Ishikawa (cell line): ENCODE results near the gene LIX1L.

ENCODE experiments used
- CEBPB ChIP-seq: IDR thresholded peaks from 2 replicates; pipeline ENCODE4 v1.6.1; 2012
- CREB1 ChIP-seq: IDR thresholded peaks from 2 replicates; pipeline ENCODE4 v1.6.1; 2012; ENCODE audit warnings: low read depth
- EGR1 ChIP-seq: IDR thresholded peaks from 2 replicates; pipeline ENCODE4 v1.6.1; 2012
- EP300 ChIP-seq: IDR thresholded peaks from 2 replicates; pipeline ENCODE4 v1.6.1; 2012; ENCODE audit warnings: borderline replicate concordance
- FOXM1 ChIP-seq: IDR thresholded peaks from 2 replicates; pipeline ENCODE4 v1.6.1; 2012; ENCODE audit warnings: low read depth, borderline replicate concordance
- MAX ChIP-seq: IDR thresholded peaks from 2 replicates; pipeline ENCODE4 v1.6.1; 2012
- NFIC ChIP-seq: IDR thresholded peaks from 2 replicates; pipeline ENCODE4 v1.6.1; 2012
- RAD21 ChIP-seq: IDR thresholded peaks from 2 replicates; pipeline ENCODE4 v1.6.1; 2012; ENCODE audit warnings: low read depth
- REST ChIP-seq: IDR thresholded peaks from 2 replicates; pipeline ENCODE4 v1.6.1; 2012; ENCODE audit warnings: low read depth, mild to moderate bottlenecking
- TAF1 ChIP-seq: IDR thresholded peaks from 2 replicates; pipeline ENCODE4 v1.6.1; 2012; ENCODE audit warnings: low read depth, mild to moderate bottlenecking
- TCF12 ChIP-seq: IDR thresholded peaks from 2 replicates; pipeline ENCODE4 v1.6.1; 2012; ENCODE audit warnings: low read depth
- TEAD4 ChIP-seq: IDR thresholded peaks from 2 replicates; pipeline ENCODE4 v1.6.1; 2012
- USF1 ChIP-seq: IDR thresholded peaks from 2 replicates; pipeline ENCODE4 v1.6.1; 2012
- YY1 ChIP-seq: IDR thresholded peaks from 2 replicates; pipeline ENCODE4 v1.6.1; 2012; ENCODE audit warnings: low read depth
- ZBTB7A ChIP-seq: IDR thresholded peaks from 2 replicates; pipeline ENCODE4 v1.6.1; 2012; ENCODE audit warnings: low read depth

Gene LIX1L

GRCh38 chr1:145935708-145936107 lies 22.1 kb downstream of the LIX1L start:
- TF ChIP-seq YY1 (no peak), RAD21 (no peak), TCF12 (no peak), ZBTB7A (no peak), MAX (no peak), EP300 (no peak), USF1 (no peak), NFIC (no peak), CREB1 (no peak), TAF1 (no peak), FOXM1 (no peak)

GRCh38 chr1:145927916-145928643 lies 29.7 kb downstream of the LIX1L start:
- TF ChIP-seq EGR1 (no peak), CREB1 (no peak)

- no peak for TF ChIP-seq CEBPB
- no peak for TF ChIP-seq EP300
- TF ChIP-seq EGR1: peak; percentile 66; the same call in 1 of the 2 replicates
- no peak for TF ChIP-seq NFIC
- TF ChIP-seq TEAD4: peak; percentile 85
- TF ChIP-seq REST: no peak
- TF ChIP-seq CREB1: peak; percentile 81
- peak; percentile 65 for TF ChIP-seq TAF1
- TF ChIP-seq ZBTB7A: no peak
- peak; percentile 95 for TF ChIP-seq YY1
- TF ChIP-seq MAX: peak; percentile 85
- TF ChIP-seq USF1: no peak
- TF ChIP-seq RAD21: no peak; the same call in 1 of the 2 replicates
- TF ChIP-seq TCF12: peak; percentile 51
- TF ChIP-seq FOXM1: no peak; the same call in 1 of the 2 replicates
These were observed 30.5 kb downstream of the LIX1L start, which contains the start of gene RBM8A for GRCh38 chr1:145927063-145927886. Gene RBM8A, minus strand, starts transcription at chr1:145927484. Its CDS starts 58 bp downstream, at chr1:145927426.

GRCh38 chr1:145926686-145927062 lies 31.1 kb downstream of the LIX1L start:
- TF ChIP-seq FOXM1: no peak; the same call in 1 of the 2 replicates
- no peak for TF ChIP-seq YY1
- TF ChIP-seq NFIC: no peak
- no peak for TF ChIP-seq CREB1
- TF ChIP-seq ZBTB7A: no peak
- TF ChIP-seq CEBPB: no peak
- TF ChIP-seq RAD21: no peak
- no peak for TF ChIP-seq EGR1
- TF ChIP-seq TEAD4: no peak
- no peak for TF ChIP-seq TAF1
- TF ChIP-seq REST: no peak
- TF ChIP-seq TCF12: no peak
- no peak for TF ChIP-seq MAX

- TF ChIP-seq EP300: no peak
- no peak for TF ChIP-seq REST
- no peak for TF ChIP-seq EGR1
- TF ChIP-seq CEBPB: no peak
- no peak for TF ChIP-seq RAD21
- TF ChIP-seq TAF1: no peak
- TF ChIP-seq FOXM1: no peak
These were observed 35.6 kb downstream of the LIX1L start for GRCh38 chr1:145922266-145922665.
